Measurements from ENCODE around the gene HES5. TPM values are rescaled to one million over a fixed set of nuclear protein-coding genes. Genes with fewer than 3 reads are reported as not detected.
"Not testable (repeated sequence)": the region's sequence is repeated elsewhere in the genome, so short reads cannot be mapped to it uniquely, and the experiment has no call there.

The HES5 gene
- total RNA-seq, 1 experiment from 2014 or later, result 0.84 TPM

DNA sequence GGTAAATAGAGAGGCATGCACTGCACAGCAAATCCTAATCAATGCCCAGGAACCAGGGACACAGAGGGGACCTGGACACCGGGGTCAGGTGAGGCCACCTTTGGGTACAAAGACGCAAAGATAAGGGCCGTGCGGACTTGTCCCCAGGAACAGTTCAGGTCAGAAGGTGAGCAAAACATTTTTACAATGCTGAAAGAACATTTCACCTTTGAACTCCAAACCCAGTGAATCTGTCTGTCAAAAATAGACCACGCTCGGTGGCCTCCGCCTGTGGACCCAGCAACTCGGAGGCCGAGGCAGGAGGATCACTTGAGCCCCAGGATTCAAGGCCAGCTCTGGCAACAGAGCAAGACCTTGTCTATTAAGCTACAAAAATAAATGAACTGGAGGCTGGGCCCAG lies 41.3 kb upstream of the HES5 start:
- peaks cover 31% of the 10 kb centered on the region for H3K27me3 ChIP-seq (ENCODE audit: low read length)
- TF ChIP-seq, protein P1, sequence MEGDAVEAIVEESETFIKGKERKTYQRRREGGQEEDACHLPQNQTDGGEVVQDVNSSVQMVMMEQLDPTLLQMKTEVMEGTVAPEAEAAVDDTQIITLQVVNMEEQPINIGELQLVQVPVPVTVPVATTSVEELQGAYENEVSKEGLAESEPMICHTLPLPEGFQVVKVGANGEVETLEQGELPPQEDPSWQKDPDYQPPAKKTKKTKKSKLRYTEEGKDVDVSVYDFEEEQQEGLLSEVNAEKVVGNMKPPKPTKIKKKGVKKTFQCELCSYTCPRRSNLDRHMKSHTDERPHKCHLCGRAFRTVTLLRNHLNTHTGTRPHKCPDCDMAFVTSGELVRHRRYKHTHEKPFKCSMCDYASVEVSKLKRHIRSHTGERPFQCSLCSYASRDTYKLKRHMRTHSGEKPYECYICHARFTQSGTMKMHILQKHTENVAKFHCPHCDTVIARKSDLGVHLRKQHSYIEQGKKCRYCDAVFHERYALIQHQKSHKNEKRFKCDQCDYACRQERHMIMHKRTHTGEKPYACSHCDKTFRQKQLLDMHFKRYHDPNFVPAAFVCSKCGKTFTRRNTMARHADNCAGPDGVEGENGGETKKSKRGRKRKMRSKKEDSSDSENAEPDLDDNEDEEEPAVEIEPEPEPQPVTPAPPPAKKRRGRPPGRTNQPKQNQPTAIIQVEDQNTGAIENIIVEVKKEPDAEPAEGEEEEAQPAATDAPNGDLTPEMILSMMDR (conservative IDR thresholded peaks at IDR 0.05; ENCODE audit: low read depth, low read length), result no peak
- TF ChIP-seq EZH2phosphoT487 (IDR thresholded peaks at IDR 0.05; ENCODE audit: borderline replicate concordance, low read length) (no peak), EZH2 (IDR thresholded peaks at IDR 0.05; ENCODE audit: low read length, unreplicated experiment) (no peak)
- no TSS peak for BruUV-seq (replicated peaks)

DNA sequence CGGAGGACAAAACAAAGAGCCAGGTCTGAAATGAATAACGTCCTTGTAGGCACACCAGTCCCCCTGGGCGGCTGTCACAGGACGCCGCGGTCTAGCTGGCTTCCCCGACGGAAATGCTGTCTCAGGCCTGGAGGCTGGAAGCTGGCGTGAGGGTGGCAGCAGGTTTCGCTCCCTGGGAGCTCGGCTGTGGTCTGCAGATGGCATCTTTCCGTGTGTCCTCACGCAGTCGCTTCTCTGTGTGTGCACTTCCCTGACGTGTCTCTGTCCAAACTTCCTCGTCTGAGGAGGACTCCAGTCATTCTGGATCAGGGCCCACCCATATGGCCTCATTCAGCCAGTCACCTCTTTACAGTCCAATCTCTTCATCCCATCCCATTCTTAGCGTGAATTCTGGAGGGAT lies 40.3 kb upstream of the HES5 start:
- DNase-seq (no peak), ATAC-seq (no peak)
- Histone ChIP-seq H3K4me1 (ENCODE audit: insufficient read depth, low read length) (no peaks in the 10 kb centered on the region), H3K79me2 (ENCODE audit: low read length) (no peaks in the 10 kb centered on the region), H3K36me3 (ENCODE audit: low read depth, low read length) (no peaks in the 10 kb centered on the region), H3K9me3 (ENCODE audit: low read length) (no peaks in the 10 kb centered on the region), H2AFZ (ENCODE audit: low read length) (no peak overlapping the region), H3K9ac (ENCODE audit: low read length) (no peak overlapping the region), H3K4me2 (ENCODE audit: low read length) (no peak overlapping the region), H3K27me3 (ENCODE audit: low read length) (peaks cover 37% of the 10 kb centered on the region), H3F3A (ENCODE audit: low read length, unreplicated experiment) (no peaks in the 10 kb centered on the region), H3K9me2 (replicated peaks; ENCODE audit: low read length) (no peaks in the 10 kb centered on the region), H4K20me1 (ENCODE audit: low read length) (no peaks in the 10 kb centered on the region), H3K27ac (ENCODE audit: low read length) (no peak overlapping the region), H3K4me3 (ENCODE audit: low read length) (no peak overlapping the region)
- no peak for TF ChIP-seq EZH2phosphoT487 (IDR thresholded peaks at IDR 0.05; ENCODE audit: borderline replicate concordance, low read length)
- TF ChIP-seq, protein P1 (conservative IDR thresholded peaks at IDR 0.05; ENCODE audit: low read depth, low read length), result no peak
- no peak for TF ChIP-seq EZH2 (IDR thresholded peaks at IDR 0.05; ENCODE audit: low read length, unreplicated experiment)
- CTCF ChIA-PET, result no interaction called here
- BruUV-seq (replicated peaks), result no TSS peak
- intact Hi-C loops (cut with micrococcal nuclease), result no loop called here
- POLR2A ChIA-PET (ENCODE audit: unreplicated experiment), result interaction anchor here (0.6 kb wide), 1 partner anchor 62 kb away, joined by 4 read pairs; no protein-coding TSS in a partner anchor

More for the DNA sequence above, 41.3 kb upstream of the HES5 start:
- ChIA-PET POLR2A (ENCODE audit: unreplicated experiment) (interaction anchor here (0.6 kb wide), 1 partner anchor 372 kb away, joined by 22 read pairs; no protein-coding TSS in a partner anchor), CTCF (no interaction called here)
- H3K27ac ChIP-seq (ENCODE audit: low read length), result no peak overlapping the region
- ATAC-seq, result no peak
- H3K9me3 ChIP-seq (ENCODE audit: low read length), result no peaks in the 10 kb centered on the region
- H3K4me1 ChIP-seq (ENCODE audit: insufficient read depth, low read length), result no peaks in the 10 kb centered on the region
- no peak for DNase-seq
- no peak overlapping the region for H2AFZ ChIP-seq (ENCODE audit: low read length)
- no peak overlapping the region for H3K4me2 ChIP-seq (ENCODE audit: low read length)
- H3K9ac ChIP-seq (ENCODE audit: low read length), result no peak overlapping the region
- H3K36me3 ChIP-seq (ENCODE audit: low read depth, low read length), result no peaks in the 10 kb centered on the region
- no peak overlapping the region for H3K4me3 ChIP-seq (ENCODE audit: low read length)
- H3K79me2 ChIP-seq (ENCODE audit: low read length), result no peaks in the 10 kb centered on the region
- intact Hi-C loops (cut with micrococcal nuclease), result no loop called here
- no peaks in the 10 kb centered on the region for H4K20me1 ChIP-seq (ENCODE audit: low read length)
- H3K9me2 ChIP-seq (replicated peaks; ENCODE audit: low read length), result no peaks in the 10 kb centered on the region
- no peaks in the 10 kb centered on the region for H3F3A ChIP-seq (ENCODE audit: low read length, unreplicated experiment)

GRCh38 chr1:2569703-2570102 lies 39.6 kb upstream of the HES5 start:
- ATAC-seq; H3K9me2 ChIP-seq (replicated peaks; ENCODE audit: low read length); POLR2A ChIA-PET (ENCODE audit: unreplicated experiment); H3K4me1 ChIP-seq (ENCODE audit: insufficient read depth, low read length); H3K79me2 ChIP-seq (ENCODE audit: low read length); H3K27ac ChIP-seq (ENCODE audit: low read length); DNase-seq; H3K4me3 ChIP-seq (ENCODE audit: low read length); H4K20me1 ChIP-seq (ENCODE audit: low read length); H3K4me2 ChIP-seq (ENCODE audit: low read length); H2AFZ ChIP-seq (ENCODE audit: low read length); H3K36me3 ChIP-seq (ENCODE audit: low read depth, low read length); BruUV-seq (replicated peaks); CTCF ChIA-PET; H3K9ac ChIP-seq (ENCODE audit: low read length); H3F3A ChIP-seq (ENCODE audit: low read length, unreplicated experiment); intact Hi-C loops (cut with micrococcal nuclease); H3K9me3 ChIP-seq (ENCODE audit: low read length): not testable (repeated sequence)
- H3K27me3 ChIP-seq (ENCODE audit: low read length), result peaks cover 37% of the 10 kb centered on the region
